Activated CD4-positive, CD25-positive, alpha-beta regulatory T cell treated with anti-CD3 and anti-CD28 coated beads, Interleukin-2, amount 50 U/mL, for 72 hours (primary cell): ENCODE results near the gene RAD1.

Experiments used
- DNase-seq: peaks from one replicate; pipeline ENCODE4 v3.0.0; 2021

Gene RAD1

GRCh38 chr5:34859253-34859652, 56.1 kb downstream of the RAD1 start:
- DNase-seq, result no peak

- no peak for DNase-seq
These were observed 56.5 kb downstream of the RAD1 start for GRCh38 chr5:34858790-34859189.

- DNase-seq, result no peak
These were observed 57.4 kb downstream of the RAD1 start for GRCh38 chr5:34857894-34858293.

GRCh38 chr5:34857161-34857560, 58.1 kb downstream of the RAD1 start:
- no peak for DNase-seq
